H1 (cell line): ENCODE data around the gene SOX13. TPM values are rescaled to one million over a fixed set of nuclear protein-coding genes. Genes with fewer than 3 reads are reported as not detected.

Source experiments
- CTCF ChIA-PET: fragments of 300-600 bp; sonication (Branson Sonifier 250); formaldehyde crosslinking; loops from one replicate; lab custom pipeline; 2021; ENCODE audit not compliant: partially characterized antibody; lab: Charles Lee
- POLR2A ChIA-PET: fragments of 300-600 bp; sonication (Branson Sonifier 250); formaldehyde crosslinking; loops from one replicate; lab custom pipeline; 2021; ENCODE audit warnings: inconsistent platforms; ENCODE audit not compliant: partially characterized antibody; lab: Charles Lee
- DNase-seq, 2 experiments: peaks; one replicate each; pipeline versions ENCODE4 v3.0.0 to v3.0.0-alpha.2; 2010 to 2022; ENCODE audit warnings: low spot score in 2 of 2, low read depth in 1 of 2, mixed read lengths in 1 of 2
- FAIRE-seq: peaks from 2 replicates; lab custom pipeline; 2011; peaks lifted over from hg19 to GRCh38; lab: Jason Lieb, UNC
- H2AFZ ChIP-seq: 2 replicates; pipeline ENCODE4 v1.8.1; 2012; ENCODE audit warnings: low read length, inconsistent platforms
- H2AK5ac ChIP-seq: 2 replicates; pipeline ENCODE4 v1.6.1; 2013; ENCODE audit warnings: low read depth, low read length
- H2BK120ac ChIP-seq: replicated peaks from 2 replicates; pipeline ENCODE3; 2013; ENCODE audit warnings: low read depth, low read length, inconsistent platforms
- H2BK12ac ChIP-seq: 2 replicates; pipeline ENCODE4 v1.6.1; 2013; ENCODE audit warnings: low read depth, low read length
- H2BK15ac ChIP-seq: 2 replicates; pipeline ENCODE4 v1.6.1; 2013; ENCODE audit warnings: low read length
- H2BK20ac ChIP-seq: 2 replicates; pipeline ENCODE4 v1.6.1; 2013; ENCODE audit warnings: low read length
- H2BK5ac ChIP-seq: 2 replicates; pipeline ENCODE4 v1.6.1; 2013; ENCODE audit warnings: low read depth, low read length
- H3K14ac ChIP-seq: 2 replicates; pipeline ENCODE4 v1.6.1; 2013; ENCODE audit warnings: inconsistent platforms; ENCODE audit not compliant: insufficient read length
- H3K18ac ChIP-seq: 2 replicates; pipeline ENCODE4 v1.6.1; 2013; ENCODE audit warnings: low read length; ENCODE audit errors: extremely low read depth
- H3K23ac ChIP-seq: 2 replicates; pipeline ENCODE4 v1.6.1; 2013; ENCODE audit warnings: inconsistent platforms; ENCODE audit not compliant: insufficient read length
- H3K23me2 ChIP-seq: 2 replicates; pipeline ENCODE4 v1.6.1; 2013; ENCODE audit warnings: low read depth, low read length
- H3K27ac ChIP-seq: 2 replicates; pipeline ENCODE4 v1.6.1; 2011; ENCODE audit warnings: low read depth, low read length, inconsistent platforms
- H3K27me3 ChIP-seq, 4 experiments: replicated peaks in 1 of 4; 1 replicate in 1 of 4; 2 replicates in 3 of 4; pipeline versions ENCODE4 v1.6.1 to v1.8.1; 2011 to 2013; ENCODE audit warnings: low read length in 3 of 4, mild to moderate bottlenecking in 3 of 4, inconsistent platforms in 2 of 4, mixed read lengths in 2 of 4, moderate library complexity in 1 of 4; ENCODE audit not compliant: control insufficient read depth in 3 of 4, insufficient read depth in 3 of 4; ENCODE audit errors: extremely low read depth in 1 of 4
- H3K36me3 ChIP-seq, 4 experiments: 2 replicates each; pipeline versions ENCODE4 v1.6.1 to v1.8.1; 2011 to 2013; ENCODE audit warnings: mild to moderate bottlenecking in 4 of 4, low read length in 3 of 4, moderate library complexity in 2 of 4, control low read depth in 1 of 4, inconsistent platforms in 1 of 4; ENCODE audit not compliant: insufficient read depth in 4 of 4, control insufficient read depth in 2 of 4
- H3K4ac ChIP-seq: replicated peaks from 2 replicates; pipeline ENCODE3; 2013; ENCODE audit warnings: low read length, low read depth, mixed read lengths, inconsistent platforms; ENCODE audit not compliant: insufficient read length
- H3K4me1 ChIP-seq, 4 experiments: replicated peaks in 1 of 4; 1 replicate in 1 of 4; 2 replicates in 3 of 4; pipeline versions ENCODE4 v1.6.1 to v1.8.1; 2011 to 2013; ENCODE audit warnings: low read length in 3 of 4, inconsistent platforms in 2 of 4, mixed read lengths in 1 of 4; ENCODE audit not compliant: insufficient read depth in 4 of 4, control insufficient read depth in 3 of 4
- H3K4me2 ChIP-seq, 2 experiments: 2 replicates each; pipeline versions ENCODE4 v1.6.1 to v1.8.1; 2011 to 2013; ENCODE audit warnings: low read depth in 2 of 2, low read length in 2 of 2, control low read depth in 1 of 2, inconsistent platforms in 1 of 2, mild to moderate bottlenecking in 1 of 2; ENCODE audit not compliant: insufficient read depth in 1 of 2
- H3K4me3 ChIP-seq, 4 experiments: fragments of 200-600, 300-600 bp in 1 of 4; sonication (generic), shearing (Covaris generic), sonication (Bioruptor Twin) in 1 of 4; 2 replicates each; pipeline versions ENCODE4 v1.5.1 to v1.8.1; 2011 to 2016; ENCODE audit warnings: low read length in 4 of 4, low read depth in 3 of 4, control low read depth in 2 of 4, inconsistent platforms in 2 of 4, mild to moderate bottlenecking in 2 of 4, mixed read lengths in 1 of 4, moderate library complexity in 1 of 4; ENCODE audit not compliant: insufficient read depth in 2 of 4; ENCODE audit errors: extremely low read depth in 1 of 4
- H3K56ac ChIP-seq: replicated peaks from 2 replicates; pipeline ENCODE3; 2013; ENCODE audit warnings: low read depth, mild to moderate bottlenecking, mixed read lengths, low read length, inconsistent platforms; ENCODE audit not compliant: insufficient read length
- H3K79me1 ChIP-seq: 2 replicates; pipeline ENCODE4 v1.6.1; 2013; ENCODE audit warnings: low read depth, low read length, control low read depth
- H3K79me2 ChIP-seq, 2 experiments: 2 replicates each; pipeline versions ENCODE4 v1.6.1 to v1.8.1; 2012 to 2013; ENCODE audit warnings: low read length in 2 of 2, mild to moderate bottlenecking in 2 of 2, inconsistent platforms in 1 of 2; ENCODE audit not compliant: insufficient read depth in 2 of 2, control insufficient read depth in 1 of 2
- H3K9ac ChIP-seq, 4 experiments: replicated peaks in 1 of 4; 1 replicate in 1 of 4; 2 replicates in 3 of 4; pipeline versions ENCODE4 v1.6.1 to v1.8.1; 2011 to 2013; ENCODE audit warnings: low read depth in 3 of 4, low read length in 3 of 4, control low read depth in 2 of 4, mild to moderate bottlenecking in 2 of 4, moderate library complexity in 2 of 4, inconsistent platforms in 1 of 4; ENCODE audit errors: extremely low read depth in 1 of 4
- H3K9me3 ChIP-seq, 2 experiments: 2 replicates each; pipeline versions ENCODE4 v1.6.1 to v1.8.1; 2012 to 2013; ENCODE audit warnings: mild to moderate bottlenecking in 2 of 2, moderate library complexity in 2 of 2, control low read depth in 1 of 2, inconsistent platforms in 1 of 2, low read depth in 1 of 2, low read length in 1 of 2, mixed read lengths in 1 of 2; ENCODE audit not compliant: insufficient read depth in 2 of 2
- H4K20me1 ChIP-seq, 2 experiments: replicated peaks in 1 of 2; 2 replicates each; pipeline versions ENCODE3 to v1.8.1; 2011 to 2013; ENCODE audit warnings: inconsistent platforms in 2 of 2, low read length in 2 of 2, mild to moderate bottlenecking in 1 of 2; ENCODE audit not compliant: insufficient read depth in 2 of 2, control insufficient read depth in 1 of 2
- H4K5ac ChIP-seq: 2 replicates; pipeline ENCODE4 v1.6.1; 2013; ENCODE audit warnings: low read length, low read depth, mixed read lengths, inconsistent platforms; ENCODE audit not compliant: insufficient read length
- H4K8ac ChIP-seq: 2 replicates; pipeline ENCODE4 v1.8.0; 2013; ENCODE audit warnings: mild to moderate bottlenecking, moderate library complexity, low read length, inconsistent platforms; ENCODE audit not compliant: insufficient read depth; ENCODE audit errors: extremely low read depth
- H4K91ac ChIP-seq: replicated peaks from 2 replicates; pipeline ENCODE3; 2013; ENCODE audit warnings: low read length, mixed read lengths, inconsistent platforms; ENCODE audit not compliant: insufficient read length
- BACH1 ChIP-seq: IDR thresholded peaks from 2 replicates; pipeline ENCODE4 v1.6.1; 2012; ENCODE audit warnings: low read length, improper control_type of control experiment
- CBX5 ChIP-seq: fragments of 300-800, 300-1000 bp; sonication (generic); IDR thresholded peaks from 2 replicates; pipeline ENCODE4 v1.7.1; 2016; ENCODE audit warnings: antibody characterized with exemption, low read length, low read depth
- CHD2 ChIP-seq: IDR thresholded peaks from 2 replicates; pipeline ENCODE4 v1.6.1; 2012; ENCODE audit warnings: low read length, improper control_type of control experiment
- CREB1 ChIP-seq: IDR thresholded peaks from 2 replicates; pipeline ENCODE4 v1.6.1; 2012; ENCODE audit warnings: inconsistent platforms
- EGR1 ChIP-seq: IDR thresholded peaks from 2 replicates; pipeline ENCODE4 v1.6.1; 2011; ENCODE audit warnings: low read depth, low read length, borderline replicate concordance
- FOSL1 ChIP-seq: IDR thresholded peaks from 2 replicates; pipeline ENCODE4 v1.6.1; 2011; ENCODE audit warnings: mild to moderate bottlenecking, low read depth, low read length, moderate library complexity; ENCODE audit not compliant: insufficient read depth
- HDAC6 ChIP-seq: IDR thresholded peaks from one replicate; pipeline ENCODE4 v1.7.1; 2012; ENCODE audit warnings: low read depth, mild to moderate bottlenecking, inconsistent platforms, low read length, moderate library complexity
- KDM1A ChIP-seq: fragments of 200-600, 300-600 bp; sonication (generic); IDR thresholded peaks from 2 replicates; pipeline ENCODE4 v1.7.1; 2016; ENCODE audit warnings: mild to moderate bottlenecking, low read length, borderline replicate concordance
- NANOG ChIP-seq: IDR thresholded peaks from 2 replicates; pipeline ENCODE4 v1.6.1; 2011; ENCODE audit warnings: low read length, low read depth, mild to moderate bottlenecking, inconsistent platforms; ENCODE audit not compliant: insufficient read depth, poor library complexity, severe bottlenecking
- POLR2AphosphoS5 ChIP-seq: IDR thresholded peaks from 2 replicates; pipeline ENCODE4 v1.6.1; 2011; ENCODE audit warnings: low read depth, low read length
- RBBP5 ChIP-seq: IDR thresholded peaks from 2 replicates; pipeline ENCODE4 v1.7.1; 2012; ENCODE audit warnings: low read depth, mild to moderate bottlenecking, inconsistent platforms, low read length, moderate library complexity, borderline replicate concordance
- RFX5 ChIP-seq: IDR thresholded peaks from 2 replicates; pipeline ENCODE4 v1.6.1; 2011; ENCODE audit warnings: low read depth, low read length, improper control_type of control experiment, borderline replicate concordance
- SIRT6 ChIP-seq: IDR thresholded peaks from one replicate; pipeline ENCODE4 v1.7.1; 2012; ENCODE audit warnings: low read length, inconsistent platforms
- SIX5 ChIP-seq: IDR thresholded peaks from 2 replicates; pipeline ENCODE4 v1.6.1; 2011; ENCODE audit warnings: mild to moderate bottlenecking, low read depth, low read length
- SP2 ChIP-seq: IDR thresholded peaks from 2 replicates; pipeline ENCODE4 v1.6.1; 2012; ENCODE audit warnings: mild to moderate bottlenecking, low read length, inconsistent platforms
- SRF ChIP-seq: IDR thresholded peaks from 2 replicates; pipeline ENCODE4 v1.6.1; 2011; ENCODE audit warnings: mild to moderate bottlenecking, low read depth, low read length, moderate library complexity
- WGBS, 2 experiments: shearing (Covaris generic) in 1 of 2; methylation state at CpG; one replicate each; pipeline versions ENCODE4 v1.1.6 to v1.1.7; 2013 to 2015; ENCODE audit warnings: low lambda C conversion rate in 2 of 2, mixed read lengths in 2 of 2, inconsistent platforms in 1 of 2, low coverage in 1 of 2, missing lambda C conversion rate in 1 of 2; ENCODE audit not compliant: insufficient replicate concordance in 2 of 2, insufficient coverage in 1 of 2, insufficient read length in 1 of 2; ENCODE audit errors: extremely low coverage in 1 of 2, missing lambda C conversion rate in 1 of 2; 5-methylcytosine and 5-hydroxymethylcytosine counted together
- polyA plus RNA-seq, 7 experiments: library from polyadenylated mRNA; depleted of rRNA in 3 of 7; stranded (reverse) in 5 of 7; unstranded in 2 of 7; fragments of >200 nt in 5 of 7; fragments of 200-250 nt in 2 of 7; gene quantifications; 1 replicate in 5 of 7; 2 replicates in 1 of 7; 4 replicates in 1 of 7; pipeline versions ENCODE4 v1.2.1 to v1.2.3, GENCODE V29; 2011 to 2013; ENCODE audit warnings: missing spikeins in 2 of 7, mixed read lengths in 2 of 7
- total RNA-seq: library from RNA; stranded (reverse); fragmentation: NEBNext Ultra II Directional; extraction: Animal tissue kit (Norgen Biotek cat#: 25700); gene quantifications from 2 replicates; pipeline ENCODE4 v1.2.1, GENCODE V29; 2021

SOX13 gene
- total and polyA plus RNA-seq, 2 of the 8 experiments (the other 6 are each of a cell fraction or from before 2014, with no cell fraction given), result 113 to 173 TPM

DNA sequence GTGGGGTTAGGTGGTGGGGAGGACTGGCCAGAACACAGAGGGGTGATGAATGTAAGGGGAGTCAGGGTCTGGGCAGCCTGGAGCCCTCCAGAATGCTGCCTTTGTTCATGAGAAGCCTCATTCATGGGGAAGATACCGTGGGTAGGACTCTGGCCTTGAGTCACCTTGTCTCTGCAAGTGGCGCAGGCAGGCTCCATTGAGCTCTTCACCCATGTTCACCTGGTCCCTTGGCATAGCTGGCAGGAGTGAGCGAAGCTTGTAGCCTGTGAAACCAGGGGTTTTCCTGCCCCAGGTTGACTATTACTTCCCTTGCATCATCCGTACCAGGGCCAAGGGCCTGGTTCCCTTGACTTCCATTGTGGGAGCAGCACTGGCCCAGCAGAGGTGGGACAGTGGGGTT lies 25.8 kb downstream of the SOX13 start:
- Histone ChIP-seq H3K27me3 (no peaks in the 10 kb centered on the region), H3K23me2 (no peaks in the 10 kb centered on the region), H4K91ac (no peak overlapping the region), H3K79me2 (peaks cover 49 to 100% of the 10 kb centered on the region in 2 experiments), H3K79me1 (peaks cover 46% of the 10 kb centered on the region), H3K4me1 (peaks cover 23 to 56% (median 28%) of the 10 kb centered on the region in 4 experiments), H3K4ac (no peak overlapping the region), H2BK15ac (0 out of 2 replicates have a peak overlapping the region, but pooled peaks have one; percentile 3), H2BK5ac (no peak overlapping the region), H2BK12ac (no peak overlapping the region), H3K4me3 (no peak overlapping the region), H2BK20ac (no peak overlapping the region; the same call in 1 of the 2 replicates), H3K14ac (no peak overlapping the region), H4K8ac (no peak overlapping the region), H2BK120ac (no peak overlapping the region), H3K27ac (no peak overlapping the region), H4K5ac (no peak overlapping the region), H3K23ac (no peak overlapping the region), H3K18ac (peak overlapping the region; percentile 92; the same call in 1 of the 2 replicates), H3K56ac (no peak overlapping the region), H3K4me2 (no peak overlapping the region), H2AK5ac (0 out of 2 replicates have a peak overlapping the region, but pooled peaks have one; percentile 5), H2AFZ (no peak overlapping the region), H3K36me3 (no peaks in the 10 kb centered on the region), H3K9me3 (no peaks in the 10 kb centered on the region), H4K20me1 (peaks cover 33 to 41% of the 10 kb centered on the region in 2 experiments), H3K9ac (no peak overlapping the region)
- ChIA-PET CTCF (interaction anchor here (0.6 to 1.7 kb wide), 11 partner anchors 10 to 1909 kb away, joined by 3 to 8 read pairs (median 5); partner anchors contain the start of gene SOX13), POLR2A (interaction anchor here (1.0 to 1.4 kb wide), 3 partner anchors 9 to 13 kb away, joined by 3 to 5 read pairs (median 5); no protein-coding TSS in a partner anchor)
- 85% methylated on average over 4 of the region's 4 CpGs; no CpG with 5 or more reads in 1 of the 2 experiments for WGBS, 2 experiments
- FAIRE-seq (no peak), DNase-seq (peak in 1 of 2 experiments; percentile 52)
- TF ChIP-seq SP2 (no peak), HDAC6 (no peak), POLR2AphosphoS5 (no peak), RFX5 (no peak), BACH1 (no peak), RBBP5 (no peak), SIRT6 (no peak), SIX5 (no peak), NANOG (no peak), EGR1 (no peak), CHD2 (no peak), CREB1 (no peak), CBX5 (no peak), FOSL1 (no peak), KDM1A (no peak), SRF (no peak)
